GM12874 (cell line): ENCODE data around the gene TRIM27.

Source experiments
- TF ChIP-seq, protein P1 (sequence below): IDR thresholded peaks from 2 replicates; pipeline ENCODE4 v1.5.1; 2011; ENCODE audit warnings: low read depth, mild to moderate bottlenecking, control low read depth, low read length, moderate library complexity; ENCODE audit not compliant: insufficient read depth

The TRIM27 gene

GRCh38 chr6:28922821-28923317, 916 bp downstream of the TRIM27 start:
- TF ChIP-seq, protein P1, sequence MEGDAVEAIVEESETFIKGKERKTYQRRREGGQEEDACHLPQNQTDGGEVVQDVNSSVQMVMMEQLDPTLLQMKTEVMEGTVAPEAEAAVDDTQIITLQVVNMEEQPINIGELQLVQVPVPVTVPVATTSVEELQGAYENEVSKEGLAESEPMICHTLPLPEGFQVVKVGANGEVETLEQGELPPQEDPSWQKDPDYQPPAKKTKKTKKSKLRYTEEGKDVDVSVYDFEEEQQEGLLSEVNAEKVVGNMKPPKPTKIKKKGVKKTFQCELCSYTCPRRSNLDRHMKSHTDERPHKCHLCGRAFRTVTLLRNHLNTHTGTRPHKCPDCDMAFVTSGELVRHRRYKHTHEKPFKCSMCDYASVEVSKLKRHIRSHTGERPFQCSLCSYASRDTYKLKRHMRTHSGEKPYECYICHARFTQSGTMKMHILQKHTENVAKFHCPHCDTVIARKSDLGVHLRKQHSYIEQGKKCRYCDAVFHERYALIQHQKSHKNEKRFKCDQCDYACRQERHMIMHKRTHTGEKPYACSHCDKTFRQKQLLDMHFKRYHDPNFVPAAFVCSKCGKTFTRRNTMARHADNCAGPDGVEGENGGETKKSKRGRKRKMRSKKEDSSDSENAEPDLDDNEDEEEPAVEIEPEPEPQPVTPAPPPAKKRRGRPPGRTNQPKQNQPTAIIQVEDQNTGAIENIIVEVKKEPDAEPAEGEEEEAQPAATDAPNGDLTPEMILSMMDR: no peak

DNA sequence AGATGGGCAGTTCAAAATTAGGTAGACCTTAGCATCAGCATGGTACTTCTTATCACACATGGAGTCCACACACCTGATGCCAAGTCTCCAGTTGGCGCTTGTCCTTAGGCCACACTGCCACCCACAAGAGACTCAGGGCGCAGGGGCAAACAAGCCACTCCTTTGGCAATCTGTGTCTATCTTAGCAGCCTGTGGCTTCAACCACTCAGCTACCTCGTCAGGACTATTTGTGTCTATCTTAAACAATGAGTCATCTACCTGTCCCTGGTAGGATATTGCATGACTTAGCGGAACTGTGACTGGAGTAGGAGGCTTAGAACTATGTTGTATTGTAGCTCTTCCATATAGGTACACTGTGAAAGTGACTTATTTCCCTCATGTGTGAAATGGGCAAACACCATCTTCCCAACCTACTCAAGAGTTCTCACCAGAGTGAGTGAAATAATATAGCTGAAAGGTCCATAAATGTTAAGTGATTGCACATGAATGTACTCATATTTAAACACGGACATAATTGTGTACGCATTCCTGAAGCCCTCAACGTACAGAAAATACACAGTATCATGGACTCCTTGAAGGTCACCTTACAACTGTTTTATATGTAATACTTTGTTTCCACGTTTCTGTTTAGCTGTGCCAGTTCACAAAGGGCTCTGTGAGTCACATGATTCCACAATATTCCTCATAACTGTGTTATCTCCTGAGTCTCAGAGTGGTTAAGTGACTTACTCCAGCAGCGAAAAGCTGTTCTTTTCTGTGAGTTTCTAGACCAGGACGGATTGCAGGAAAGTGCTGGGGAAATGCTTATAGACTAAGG, 1.6 kb downstream of the TRIM27 start:
- TF ChIP-seq, protein P1: no peak

DNA sequence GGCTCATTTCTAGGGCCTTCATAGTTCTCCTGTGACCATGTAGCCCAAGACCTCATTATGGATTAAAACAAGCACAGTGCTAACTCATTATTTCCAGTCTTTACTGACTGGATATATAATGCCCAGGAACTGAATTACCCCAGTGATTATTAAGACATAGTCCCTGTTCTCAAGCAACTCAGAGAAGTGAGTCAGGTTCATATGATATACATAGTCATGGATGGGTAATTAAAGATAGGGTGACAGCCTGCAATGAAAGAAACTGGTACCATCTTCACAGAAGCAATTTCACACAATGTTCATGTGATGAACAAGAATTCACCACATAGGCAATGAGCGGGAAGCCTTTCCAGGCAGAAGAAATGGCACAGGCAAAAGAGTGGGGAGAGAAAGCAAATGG, 3.5 kb downstream of the TRIM27 start:
- TF ChIP-seq, protein P1: no peak

- TF ChIP-seq, protein P1: no peak
These were observed 8.8 kb downstream of the TRIM27 start for GRCh38 chr6:28914941-28915340.

GRCh38 chr6:28910901-28911690, 12.7 kb downstream of the TRIM27 start:
- TF ChIP-seq, protein P1: no peak

DNA sequence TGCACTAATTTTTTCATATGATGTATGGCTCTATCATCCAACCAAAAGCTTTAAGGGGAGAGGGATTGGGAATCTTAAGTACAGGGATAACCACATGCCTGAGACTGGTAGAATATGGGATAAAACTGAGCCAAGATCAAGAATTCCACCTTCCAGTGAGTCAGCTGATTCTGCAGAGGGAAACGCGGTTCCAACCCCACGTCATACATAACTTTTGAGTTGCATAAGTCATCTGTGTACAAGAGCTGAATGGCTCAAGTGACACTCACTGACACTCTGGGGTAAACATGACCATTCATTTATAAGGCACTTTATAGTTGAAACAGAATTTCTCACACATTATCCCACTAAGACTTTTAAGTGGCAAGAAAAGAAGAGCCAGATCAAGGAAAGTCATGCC, 16.4 kb downstream of the TRIM27 start:
- TF ChIP-seq, protein P1: no peak

- TF ChIP-seq, protein P1: no peak
These were observed 17.1 kb downstream of the TRIM27 start for GRCh38 chr6:28906669-28907068.
